Measurements from ENCODE around the gene TMEM145. TPM values are rescaled to one million over a fixed set of nuclear protein-coding genes. Genes with fewer than 3 reads are reported as not detected.

The TMEM145 gene
- total RNA-seq, 1 experiment from 2014 or later, result not detected

- no peak for DNase-seq (ENCODE audit: low read depth)
Measured at GRCh38 chr19:42361545-42361910, 48.4 kb downstream of the TMEM145 start.

- DNase-seq (ENCODE audit: low read depth), result no peak
Measured at GRCh38 chr19:42362342-42362741, 49.2 kb downstream of the TMEM145 start.

- DNase-seq (ENCODE audit: low read depth), result no peak
Measured at GRCh38 chr19:42362891-42363440, 49.9 kb downstream of the TMEM145 start.

GRCh38 chr19:42363614-42364346 is 50.7 kb downstream of the TMEM145 start:
- no peak for DNase-seq (ENCODE audit: low read depth)

GRCh38 chr19:42366673-42367072 is 53.6 kb downstream of the TMEM145 start:
- no peak for DNase-seq (ENCODE audit: low read depth)

GRCh38 chr19:42367929-42368328 is 54.8 kb downstream of the TMEM145 start:
- DNase-seq (ENCODE audit: low read depth), result no peak

GRCh38 chr19:42368360-42368759 is 55.3 kb downstream of the TMEM145 start:
- DNase-seq (ENCODE audit: low read depth), result no peak

- DNase-seq (ENCODE audit: low read depth), result no peak
Measured at GRCh38 chr19:42368765-42369164, 55.7 kb downstream of the TMEM145 start.

- no peak for DNase-seq (ENCODE audit: low read depth)
Measured at GRCh38 chr19:42369433-42370067, 56.4 kb downstream of the TMEM145 start.

GRCh38 chr19:42370068-42370520 is 57.0 kb downstream of the TMEM145 start:
- peak; percentile 66 for DNase-seq (ENCODE audit: low read depth)

- no peak for DNase-seq (ENCODE audit: low read depth)
Measured at GRCh38 chr19:42370626-42371175, 57.6 kb downstream of the TMEM145 start.

Other genes with a start within 250 kb of the TMEM145 start
- 0.06 TPM in 2 replicates for gene GRIK5, start 243.1 kb upstream of the TMEM145 start, total RNA-seq (2014; rRNA removed)
- 23.3 and 26.2 TPM in 2 replicates for gene ZNF574, start 237.1 kb upstream of the TMEM145 start, total RNA-seq (2014; rRNA removed)
- gene POU2F2, start 180.9 kb upstream of the TMEM145 start, total RNA-seq (2014; rRNA removed), result 0.06 TPM in 1 of 2 replicates, not detected in the other
- gene DEDD2, start 95.6 kb upstream of the TMEM145 start, total RNA-seq (2014; rRNA removed), result 26.2 and 27.2 TPM in 2 replicates
- 7.2 and 7.8 TPM in 2 replicates for gene ZNF526, start 93.0 kb upstream of the TMEM145 start, total RNA-seq (2014; rRNA removed)
- gene GSK3A, start 70.7 kb upstream of the TMEM145 start, total RNA-seq (2014; rRNA removed), result 32.5 and 33.7 TPM in 2 replicates
- gene ERF, start 58.2 kb upstream of the TMEM145 start, total RNA-seq (2014; rRNA removed), result 49.1 and 56.2 TPM in 2 replicates
- 28.6 and 30.5 TPM in 2 replicates for gene CIC, start 44.1 kb upstream of the TMEM145 start, total RNA-seq (2014; rRNA removed)
- gene PRR19, start 11.2 kb upstream of the TMEM145 start, total RNA-seq (2014; rRNA removed), result 2.2 and 2.3 TPM in 2 replicates
- 85.3 and 99.0 TPM in 2 replicates for gene PAFAH1B3, start 10.7 kb upstream of the TMEM145 start, total RNA-seq (2014; rRNA removed)
- gene MEGF8, start 12.3 kb downstream of the TMEM145 start, total RNA-seq (2014; rRNA removed), result 19.6 and 20.2 TPM in 2 replicates
- gene CNFN, start 77.0 kb downstream of the TMEM145 start, total RNA-seq (2014; rRNA removed), result not detected in 2 replicates
- 2.8 and 3.6 TPM in 2 replicates for gene LIPE, start 114.1 kb downstream of the TMEM145 start, total RNA-seq (2014; rRNA removed)
- not detected in 2 replicates for gene CXCL17, start 129.6 kb downstream of the TMEM145 start, total RNA-seq (2014; rRNA removed)
- not detected in 2 replicates for gene CEACAM1, start 215.2 kb downstream of the TMEM145 start, total RNA-seq (2014; rRNA removed)